GM08714 (cell line): ENCODE measurements around the gene PHYHIPL.
"Not testable (repeated sequence)": the region's sequence is repeated elsewhere in the genome, so short reads cannot be mapped to it uniquely, and the experiment has no call there.

Experiments used
- H3K4me3 ChIP-seq: fragments of 200-500 bp; sonication (Bioruptor generic); 2 replicates; pipeline ENCODE4 v1.5.1; 2014; ENCODE audit warnings: mild to moderate bottlenecking, low read length, inconsistent platforms
- ZNF274 ChIP-seq: IDR thresholded peaks from 2 replicates; pipeline ENCODE4 v1.6.1; 2012; ENCODE audit warnings: mild to moderate bottlenecking, low read depth, low read length

PHYHIPL gene

GRCh38 chr10:59175538-59176240, 754 bp upstream of the PHYHIPL start:
- TF ChIP-seq ZNF274 = no peak
- H3K4me3 ChIP-seq = peak overlapping the region; percentile 4; the same call in 1 of the 2 replicates

GRCh38 chr10:59177031-59177797, 771 bp downstream of the PHYHIPL start:
- TF ChIP-seq ZNF274 = no peak
- peak overlapping the region; percentile 14; the same call in 1 of the 2 replicates for H3K4me3 ChIP-seq

- peak overlapping the region; percentile 14; the same call in 1 of the 2 replicates for H3K4me3 ChIP-seq
- TF ChIP-seq ZNF274 = no peak
Measured at GRCh38 chr10:59177836-59178235, 1.4 kb downstream of the PHYHIPL start.

GRCh38 chr10:59179068-59179467, 2.6 kb downstream of the PHYHIPL start:
- no peak overlapping the region; the same call in 1 of the 2 replicates for H3K4me3 ChIP-seq
- no peak for TF ChIP-seq ZNF274

- TF ChIP-seq ZNF274 = no peak
- no peak overlapping the region; the same call in 1 of the 2 replicates for H3K4me3 ChIP-seq
Measured at GRCh38 chr10:59180689-59181270, 4.3 kb downstream of the PHYHIPL start.

GRCh38 chr10:59181668-59182067, 5.2 kb downstream of the PHYHIPL start:
- no peak for TF ChIP-seq ZNF274
- no peak overlapping the region for H3K4me3 ChIP-seq

- no peak for TF ChIP-seq ZNF274
Measured at GRCh38 chr10:59190332-59190731, 13.9 kb downstream of the PHYHIPL start.

GRCh38 chr10:59206204-59206720, 29.8 kb downstream of the PHYHIPL start:
- no peak for TF ChIP-seq ZNF274
- no peak overlapping the region for H3K4me3 ChIP-seq

More at GRCh38 chr10:59190332-59190731, 13.9 kb downstream of the PHYHIPL start:
- H3K4me3 ChIP-seq = no peak overlapping the region

GRCh38 chr10:59212301-59212798, 35.9 kb downstream of the PHYHIPL start:
- TF ChIP-seq ZNF274 = no peak

GRCh38 chr10:59214160-59214559, 37.7 kb downstream of the PHYHIPL start:
- H3K4me3 ChIP-seq = no peak overlapping the region
- TF ChIP-seq ZNF274 = no peak

More at GRCh38 chr10:59212301-59212798, 35.9 kb downstream of the PHYHIPL start:
- no peak overlapping the region for H3K4me3 ChIP-seq

GRCh38 chr10:59216178-59216869, 39.9 kb downstream of the PHYHIPL start:
- H3K4me3 ChIP-seq = no peak overlapping the region
- TF ChIP-seq ZNF274 = no peak

GRCh38 chr10:59222788-59223187, 46.3 kb downstream of the PHYHIPL start:
- no peak overlapping the region for H3K4me3 ChIP-seq
- no peak for TF ChIP-seq ZNF274

GRCh38 chr10:59223597-59223996, 47.2 kb downstream of the PHYHIPL start:
- H3K4me3 ChIP-seq = not testable (repeated sequence)

- no peak for TF ChIP-seq ZNF274
- no peak overlapping the region for H3K4me3 ChIP-seq
Measured at GRCh38 chr10:59225211-59225610, 48.8 kb downstream of the PHYHIPL start.
